SK-N-SH treated with all-trans-retinoic acid at 6 μM for 48 hours (cell line): ENCODE measurements around the gene OR2H1.

ENCODE experiments used
- ATAC-seq: fragments of 200-7000 bp; cut with Tn5 transposase; 3 replicates; pipeline ENCODE4 v1.9.1; 2020; ENCODE audit warnings: mild to moderate bottlenecking, moderate library complexity
- CSDC2 ChIP-seq: fragments of 250-450 bp; sonication (Bioruptor Pico); IDR thresholded peaks from 2 replicates; pipeline ENCODE4 v1.5.0; 2020; ENCODE audit warnings: mild to moderate bottlenecking, moderate library complexity
- CSRNP3 ChIP-seq: fragments of 250-450 bp; sonication (Bioruptor Pico); IDR thresholded peaks from 2 replicates; pipeline ENCODE4 v1.5.1; 2021; ENCODE audit warnings: mild to moderate bottlenecking, moderate library complexity
- ESRRG ChIP-seq: fragments of 250-450 bp; sonication (Bioruptor Pico); IDR thresholded peaks from 2 replicates; pipeline ENCODE4 v1.6.1; 2021; ENCODE audit warnings: mild to moderate bottlenecking
- GLIS3 ChIP-seq: fragments of 250-450 bp; sonication (Bioruptor Pico); IDR thresholded peaks from 2 replicates; pipeline ENCODE4 v1.5.0; 2020; ENCODE audit warnings: mild to moderate bottlenecking, moderate library complexity
- ISL1 ChIP-seq: fragments of 250-450 bp; sonication (Bioruptor Pico); IDR thresholded peaks from 2 replicates; pipeline ENCODE4 v2.1.2; 2022; ENCODE audit warnings: mild to moderate bottlenecking, moderate library complexity
- OSR1 ChIP-seq: fragments of 250-450 bp; sonication (Bioruptor Pico); IDR thresholded peaks from 2 replicates; pipeline ENCODE4 v1.8.0; 2022; ENCODE audit warnings: moderate library complexity, mild to moderate bottlenecking, inconsistent platforms
- POU6F1 ChIP-seq: fragments of 250-450 bp; sonication (Bioruptor Pico); IDR thresholded peaks from 2 replicates; pipeline ENCODE4 v1.8.0; 2021; ENCODE audit warnings: low read depth, mild to moderate bottlenecking, moderate library complexity, borderline replicate concordance
- PPARA ChIP-seq: fragments of 250-450 bp; sonication (Bioruptor Pico); IDR thresholded peaks from 2 replicates; pipeline ENCODE4 v1.5.0; 2020; ENCODE audit warnings: mild to moderate bottlenecking, borderline replicate concordance
- RARB ChIP-seq: fragments of 250-450 bp; sonication (Bioruptor Pico); IDR thresholded peaks from 2 replicates; pipeline ENCODE4 v1.8.0; 2021; ENCODE audit warnings: mild to moderate bottlenecking, moderate library complexity
- TCF4 ChIP-seq: fragments of 250-450 bp; sonication (Bioruptor Pico); IDR thresholded peaks from 2 replicates; pipeline ENCODE4 v1.8.0; 2021; ENCODE audit warnings: mild to moderate bottlenecking, moderate library complexity, borderline replicate concordance
- TOX ChIP-seq: fragments of 250-450 bp; sonication (Bioruptor Pico); IDR thresholded peaks from 2 replicates; pipeline ENCODE4 v1.8.0; 2021; ENCODE audit warnings: mild to moderate bottlenecking, moderate library complexity, borderline replicate concordance
- ZFP3 ChIP-seq: fragments of 250-450 bp; sonication (Bioruptor Pico); IDR thresholded peaks from 2 replicates; pipeline ENCODE4 v1.5.0; 2020; ENCODE audit warnings: mild to moderate bottlenecking, moderate library complexity
- ZNF565 ChIP-seq: fragments of 450-650 bp; formaldehyde crosslinking; conservative IDR thresholded peaks from 2 replicates; pipeline ENCODE4 v1.5.0; 2020; ENCODE audit warnings: low read depth, mild to moderate bottlenecking, moderate library complexity
- ZNF70 ChIP-seq: fragments of 450-650 bp; formaldehyde crosslinking; IDR thresholded peaks from 2 replicates; pipeline ENCODE4 v1.5.0; 2020; ENCODE audit warnings: mild to moderate bottlenecking, moderate library complexity
- ZNF8 ChIP-seq: fragments of 450-650 bp; formaldehyde crosslinking; IDR thresholded peaks from 2 replicates; pipeline ENCODE4 v1.5.0; 2020; ENCODE audit warnings: mild to moderate bottlenecking, moderate library complexity
- TF ChIP-seq, protein P1 (sequence below): fragments of 250-450 bp; sonication (Bioruptor Pico); IDR thresholded peaks from 2 replicates; pipeline ENCODE4 v1.5.1; 2020; ENCODE audit warnings: low read depth, mild to moderate bottlenecking, moderate library complexity
- TF ChIP-seq, protein P2 (sequence below): fragments of 250-450 bp; sonication (Bioruptor Pico); IDR thresholded peaks from 2 replicates; pipeline ENCODE4 v1.8.0; 2020; ENCODE audit warnings: mild to moderate bottlenecking, moderate library complexity, borderline replicate concordance

OR2H1 gene

GRCh38 chr6:29507319-29507718 is 50.4 kb downstream of the OR2H1 start (continued):
- no peak for TF ChIP-seq CSRNP3 (CRISPR knock-in tag)

GRCh38 chr6:29509239-29509638 is 52.3 kb downstream of the OR2H1 start:
- TF ChIP-seq ESRRG (CRISPR knock-in tag) (no peak), CSRNP3 (CRISPR knock-in tag) (no peak), ZNF565 (CRISPR knock-in tag) (no peak), POU6F1 (no peak), ZNF70 (CRISPR knock-in tag) (no peak), ZFP3 (no peak), GLIS3 (no peak), TOX (no peak), RARB (CRISPR knock-in tag) (no peak), PPARA (CRISPR knock-in tag) (no peak), ZNF8 (CRISPR knock-in tag) (no peak), OSR1 (CRISPR knock-in tag) (no peak), ISL1 (CRISPR knock-in tag) (no peak), CSDC2 (no peak)
- TF ChIP-seq, protein P1, sequence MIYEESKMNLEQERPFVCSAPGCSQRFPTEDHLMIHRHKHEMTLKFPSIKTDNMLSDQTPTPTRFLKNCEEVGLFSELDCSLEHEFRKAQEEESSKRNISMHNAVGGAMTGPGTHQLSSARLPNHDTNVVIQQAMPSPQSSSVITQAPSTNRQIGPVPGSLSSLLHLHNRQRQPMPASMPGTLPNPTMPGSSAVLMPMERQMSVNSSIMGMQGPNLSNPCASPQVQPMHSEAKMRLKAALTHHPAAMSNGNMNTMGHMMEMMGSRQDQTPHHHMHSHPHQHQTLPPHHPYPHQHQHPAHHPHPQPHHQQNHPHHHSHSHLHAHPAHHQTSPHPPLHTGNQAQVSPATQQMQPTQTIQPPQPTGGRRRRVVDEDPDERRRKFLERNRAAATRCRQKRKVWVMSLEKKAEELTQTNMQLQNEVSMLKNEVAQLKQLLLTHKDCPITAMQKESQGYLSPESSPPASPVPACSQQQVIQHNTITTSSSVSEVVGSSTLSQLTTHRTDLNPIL = no peak
- TF ChIP-seq, protein P2, sequence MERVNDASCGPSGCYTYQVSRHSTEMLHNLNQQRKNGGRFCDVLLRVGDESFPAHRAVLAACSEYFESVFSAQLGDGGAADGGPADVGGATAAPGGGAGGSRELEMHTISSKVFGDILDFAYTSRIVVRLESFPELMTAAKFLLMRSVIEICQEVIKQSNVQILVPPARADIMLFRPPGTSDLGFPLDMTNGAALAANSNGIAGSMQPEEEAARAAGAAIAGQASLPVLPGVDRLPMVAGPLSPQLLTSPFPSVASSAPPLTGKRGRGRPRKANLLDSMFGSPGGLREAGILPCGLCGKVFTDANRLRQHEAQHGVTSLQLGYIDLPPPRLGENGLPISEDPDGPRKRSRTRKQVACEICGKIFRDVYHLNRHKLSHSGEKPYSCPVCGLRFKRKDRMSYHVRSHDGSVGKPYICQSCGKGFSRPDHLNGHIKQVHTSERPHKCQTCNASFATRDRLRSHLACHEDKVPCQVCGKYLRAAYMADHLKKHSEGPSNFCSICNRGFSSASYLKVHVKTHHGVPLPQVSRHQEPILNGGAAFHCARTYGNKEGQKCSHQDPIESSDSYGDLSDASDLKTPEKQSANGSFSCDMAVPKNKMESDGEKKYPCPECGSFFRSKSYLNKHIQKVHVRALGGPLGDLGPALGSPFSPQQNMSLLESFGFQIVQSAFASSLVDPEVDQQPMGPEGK (CRISPR knock-in tag) = no peak
- ATAC-seq = no peak

DNA sequence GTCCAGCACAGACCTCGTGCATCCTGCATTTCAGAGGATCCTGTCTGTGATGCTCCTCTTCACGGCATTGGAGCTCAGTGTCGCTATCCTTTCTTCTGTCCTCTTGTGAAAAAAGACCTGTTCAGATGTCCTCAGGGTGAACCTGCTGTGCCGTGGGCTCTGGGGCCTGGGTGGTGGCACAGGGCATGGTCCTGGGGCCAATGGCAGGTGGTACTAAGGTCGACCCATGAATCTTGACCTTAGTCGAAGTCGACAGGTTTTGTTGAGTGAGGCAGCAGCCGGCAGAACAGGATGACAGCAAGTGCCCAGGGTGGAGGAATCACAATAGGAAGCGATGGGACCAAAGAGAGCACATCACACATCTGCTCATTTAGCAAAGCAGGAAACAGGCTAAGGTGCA is 52.8 kb downstream of the OR2H1 start:
- ATAC-seq = no peak
- TF ChIP-seq, protein P1 = no peak
- TF ChIP-seq ISL1 (CRISPR knock-in tag) (no peak), ZNF565 (CRISPR knock-in tag) (no peak), PPARA (CRISPR knock-in tag) (no peak), CSRNP3 (CRISPR knock-in tag) (no peak), RARB (CRISPR knock-in tag) (no peak), TCF4 (no peak), POU6F1 (no peak)
